ENCODE measurements around the gene HOXA10. TPM values are rescaled to one million over a fixed set of nuclear protein-coding genes. Genes with fewer than 3 reads are reported as not detected.

The HOXA10 gene
- total RNA-seq: 3.7 and 4.4 TPM in 2 replicates

GRCh38 chr7:27173956-27174873 is at the start of gene HOXA10:
Gene HOXA10 (minus strand): TSS chr7:27174320. CDS start chr7:27174306, 14 bp downstream.
- peak; percentile 45 for DNase-seq

- no peak for DNase-seq
Observed at GRCh38 chr7:27221201-27221797, 47.2 kb upstream of the HOXA10 start.

- no peak for DNase-seq
Observed at GRCh38 chr7:27220440-27220955, 46.4 kb upstream of the HOXA10 start.

- no peak for DNase-seq
Observed at GRCh38 chr7:27219821-27220220, 45.7 kb upstream of the HOXA10 start.

- no peak for DNase-seq
Observed at GRCh38 chr7:27217951-27218350, 43.8 kb upstream of the HOXA10 start.

GRCh38 chr7:27215356-27215755 is 41.2 kb upstream of the HOXA10 start:
- DNase-seq: no peak

GRCh38 chr7:27214239-27214950 is 40.3 kb upstream of the HOXA10 start:
- no peak for DNase-seq

GRCh38 chr7:27213433-27214238 is 39.5 kb upstream of the HOXA10 start:
- no peak for DNase-seq

- DNase-seq: no peak
Observed at GRCh38 chr7:27212497-27213432, 38.6 kb upstream of the HOXA10 start.

GRCh38 chr7:27211764-27212204 is 37.7 kb upstream of the HOXA10 start:
- DNase-seq: no peak

- no peak for DNase-seq
Observed at GRCh38 chr7:27211084-27211446, 36.9 kb upstream of the HOXA10 start.

- DNase-seq: peak; percentile 71
Observed at GRCh38 chr7:27210441-27211083, 36.4 kb upstream of the HOXA10 start.

- DNase-seq: no peak
Observed at GRCh38 chr7:27209933-27210440, 35.9 kb upstream of the HOXA10 start.

GRCh38 chr7:27208998-27209397 is 34.9 kb upstream of the HOXA10 start:
- no peak for DNase-seq

- no peak for DNase-seq
Observed at GRCh38 chr7:27207348-27207985, 33.3 kb upstream of the HOXA10 start.

- DNase-seq: no peak
Observed at GRCh38 chr7:27205325-27206280, 31.5 kb upstream of the HOXA10 start.

- no peak for DNase-seq
Observed at GRCh38 chr7:27204851-27205322, 30.8 kb upstream of the HOXA10 start.

- DNase-seq: no peak
Observed at GRCh38 chr7:27203964-27204594, 30.0 kb upstream of the HOXA10 start.
